Stimulated activated CD4-positive, alpha-beta T cell treated with anti-CD3 and anti-CD28 coated beads, Interleukin-12 subunit alpha, Interleukin-12 subunit beta, amount 100 ng/mL, for 4 hours (primary cell): ENCODE data around the gene ESPN.
A peak's percentile ranks its signal among the peaks of the same experiment; 100 is the strongest.
"Not testable (repeated sequence)": the region's sequence is repeated elsewhere in the genome, so short reads cannot be mapped to it uniquely, and the experiment has no call there.

Source experiments
- DNase-seq: peaks from one replicate; pipeline ENCODE4 v3.0.0-alpha.2; 2020

ESPN gene

DNA sequence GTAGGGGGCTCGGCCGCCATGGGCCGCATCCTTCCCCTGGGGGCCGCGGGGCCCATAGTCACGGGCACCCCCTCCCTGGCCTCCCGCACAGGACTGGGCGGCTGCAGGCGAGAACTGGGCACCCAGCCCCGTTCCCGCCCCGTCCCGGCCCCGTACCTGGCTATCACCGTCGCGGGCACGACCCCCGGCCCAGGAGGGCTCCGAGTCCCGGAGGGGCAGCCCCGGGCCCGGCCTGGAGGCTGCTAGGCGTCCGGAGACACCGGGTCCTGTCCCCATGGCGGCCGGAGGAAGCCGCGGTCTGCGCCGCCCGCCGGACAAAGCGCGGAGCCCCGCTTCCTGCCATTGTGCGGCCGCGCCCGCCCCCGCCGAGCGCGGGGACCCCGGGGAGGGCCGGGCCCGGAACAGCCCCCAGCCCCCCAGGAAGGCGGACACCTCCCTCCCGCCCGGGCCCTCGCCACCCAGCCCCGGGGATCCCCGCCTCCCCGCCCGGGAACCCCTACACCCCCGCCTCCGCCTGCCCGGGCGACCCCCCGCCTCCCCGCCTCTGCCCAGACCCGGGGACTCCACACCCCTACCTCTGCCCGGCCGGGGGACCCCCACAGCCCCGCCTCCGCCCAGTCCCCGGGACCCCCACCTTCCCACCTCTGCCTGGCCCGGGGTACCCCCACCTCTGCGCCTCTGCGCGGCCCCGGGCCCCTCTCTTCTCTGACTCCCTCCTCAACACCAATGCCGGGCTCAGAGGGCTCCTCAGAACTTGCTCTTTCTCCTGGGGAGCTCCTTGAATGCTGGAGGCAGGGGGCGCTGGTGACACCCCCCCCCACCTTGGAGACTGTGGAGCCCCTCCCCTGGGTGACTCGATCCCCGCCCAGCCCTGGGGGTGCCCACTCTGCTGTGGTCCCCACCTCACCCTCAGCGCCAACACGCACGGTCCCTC lies 60.9 kb downstream of the ESPN start:
- DNase-seq: no peak

DNA sequence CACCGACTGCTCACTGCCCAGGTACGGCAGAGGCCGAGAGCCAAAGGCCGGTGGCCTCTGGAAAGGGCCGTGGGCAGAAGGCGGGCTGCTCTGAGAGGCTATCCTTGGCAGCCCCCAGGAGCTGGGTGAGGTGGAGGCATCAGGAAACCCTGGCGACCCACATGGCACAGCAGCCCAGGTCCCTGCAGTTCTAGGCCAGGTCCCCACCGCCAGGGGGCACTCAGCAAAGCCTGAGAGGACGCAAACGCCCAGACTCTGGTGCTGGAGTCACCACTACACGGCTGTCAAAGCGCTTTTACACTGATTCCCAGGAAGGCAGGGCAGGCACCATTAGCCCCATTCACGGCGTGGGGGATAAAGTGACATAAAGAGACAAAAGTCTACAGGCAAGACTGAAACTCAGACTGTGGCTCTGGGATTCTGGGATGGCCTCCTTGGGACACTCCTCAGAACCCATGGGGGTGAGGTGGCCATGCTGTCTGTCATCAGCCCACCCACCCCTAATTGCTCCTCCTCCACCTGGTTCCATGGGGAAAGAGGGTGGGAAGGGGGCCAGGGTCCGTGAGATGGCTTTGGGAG lies 61.9 kb downstream of the ESPN start:
- DNase-seq: peak; percentile 88

DNA sequence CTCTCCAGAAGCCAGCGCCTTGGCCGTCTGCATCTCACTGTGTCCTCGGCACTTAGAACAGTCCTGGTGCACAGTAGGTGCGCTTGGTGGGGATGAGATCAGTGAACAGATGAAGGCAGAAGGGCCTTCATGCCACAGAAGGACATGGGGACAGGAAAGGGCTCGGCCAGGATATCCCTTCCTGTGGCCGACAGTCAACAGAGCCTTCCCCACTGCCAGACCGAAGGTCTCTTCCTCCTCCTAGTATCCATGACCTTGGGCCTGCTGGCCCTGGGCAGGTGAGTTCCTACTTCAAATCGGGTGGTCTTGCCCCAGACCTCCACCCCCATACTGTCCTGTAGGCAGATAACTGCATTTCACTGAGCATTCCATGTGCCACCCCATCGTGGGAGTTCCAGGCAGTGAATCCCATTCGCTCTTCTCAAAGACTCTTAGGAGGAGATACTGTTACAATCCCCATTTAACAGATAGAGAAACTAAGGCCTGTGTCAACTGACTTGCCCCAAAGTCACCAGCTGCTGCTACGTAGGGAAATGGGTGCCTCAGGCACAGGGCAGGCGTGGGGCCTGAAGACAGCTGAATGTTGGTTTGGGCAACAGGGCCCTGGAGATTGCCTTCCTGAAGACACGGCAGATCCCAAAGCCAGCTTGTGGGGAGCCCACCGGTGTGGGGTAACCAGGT lies 63.4 kb downstream of the ESPN start:
- no peak for DNase-seq

DNA sequence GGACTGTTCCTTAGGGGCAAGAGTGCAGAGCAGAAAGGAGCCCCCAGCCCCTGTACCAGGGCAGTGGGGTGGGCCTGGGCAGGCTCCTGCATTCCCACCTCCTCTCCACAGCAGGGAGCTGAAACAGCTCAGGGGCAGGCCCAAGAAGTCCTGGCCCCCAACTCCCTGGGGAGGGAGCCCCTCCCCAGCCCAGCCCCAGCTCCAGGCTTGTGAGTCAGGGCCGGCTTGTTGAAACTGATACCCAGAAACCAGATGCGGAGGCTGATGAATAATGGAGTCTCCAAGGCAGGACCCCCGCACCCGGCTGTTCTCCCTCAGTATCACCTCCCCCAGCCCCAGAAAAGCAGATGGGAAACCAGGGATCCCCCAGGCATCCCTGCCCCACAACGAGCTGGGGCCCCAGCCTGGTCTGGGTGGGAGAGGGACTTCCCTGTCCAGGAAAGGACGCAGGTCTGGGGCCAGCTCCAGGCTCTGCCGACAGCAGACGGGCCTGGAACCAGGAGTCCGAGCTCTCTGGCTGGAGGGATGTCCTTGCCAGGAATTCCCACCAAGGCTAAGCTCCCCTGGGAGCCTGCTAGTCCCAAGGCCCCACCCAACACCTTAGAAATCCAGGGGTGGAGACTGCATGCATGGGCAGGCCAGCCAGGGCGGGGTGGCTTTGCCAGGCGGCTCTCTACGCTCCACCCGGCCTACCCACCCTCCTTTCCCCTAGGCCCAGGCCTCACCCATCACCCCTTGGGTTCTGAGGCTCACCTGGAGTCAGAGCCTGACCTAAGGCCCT lies 64.2 kb downstream of the ESPN start:
- DNase-seq: no peak

DNA sequence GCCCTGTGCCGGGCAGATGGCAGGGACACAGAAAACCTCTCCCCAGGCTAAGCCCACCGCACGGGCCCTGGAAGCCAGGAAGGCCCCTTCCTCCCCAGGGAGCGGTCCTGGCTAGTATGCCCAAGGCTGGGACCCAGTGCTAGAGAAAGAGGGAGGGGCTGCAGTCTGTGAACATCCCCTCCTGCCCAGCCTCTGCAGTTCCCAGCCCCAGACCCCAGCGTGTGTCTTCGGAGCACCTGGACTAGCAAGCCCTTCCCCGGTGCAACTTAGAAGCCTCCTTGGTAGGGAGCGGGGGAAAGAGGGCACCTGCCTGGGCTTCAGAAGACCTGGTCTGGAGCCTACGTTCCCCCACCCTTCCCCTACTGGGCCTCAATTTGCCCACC lies 64.8 kb downstream of the ESPN start:
- DNase-seq: no peak

DNA sequence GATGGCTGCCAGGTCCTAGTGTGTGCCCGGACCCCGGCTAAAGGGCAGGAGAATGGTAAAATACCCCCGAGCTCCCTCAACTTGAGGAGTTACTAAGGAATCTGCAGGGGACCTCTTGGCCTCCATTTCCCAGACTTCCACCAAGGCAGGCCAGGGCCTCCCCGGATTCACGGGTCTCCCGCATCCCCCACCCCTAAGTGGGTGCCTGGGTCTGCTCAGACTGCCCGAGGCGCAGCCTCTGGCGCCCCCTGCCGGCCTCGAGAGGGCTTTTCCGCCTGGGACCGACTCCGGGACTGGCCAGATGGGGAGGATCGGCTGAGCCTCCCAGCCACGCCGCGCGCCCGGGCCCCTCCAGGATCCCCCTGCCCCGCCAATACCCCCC lies 65.2 kb downstream of the ESPN start:
- peak; percentile 76 for DNase-seq

DNA sequence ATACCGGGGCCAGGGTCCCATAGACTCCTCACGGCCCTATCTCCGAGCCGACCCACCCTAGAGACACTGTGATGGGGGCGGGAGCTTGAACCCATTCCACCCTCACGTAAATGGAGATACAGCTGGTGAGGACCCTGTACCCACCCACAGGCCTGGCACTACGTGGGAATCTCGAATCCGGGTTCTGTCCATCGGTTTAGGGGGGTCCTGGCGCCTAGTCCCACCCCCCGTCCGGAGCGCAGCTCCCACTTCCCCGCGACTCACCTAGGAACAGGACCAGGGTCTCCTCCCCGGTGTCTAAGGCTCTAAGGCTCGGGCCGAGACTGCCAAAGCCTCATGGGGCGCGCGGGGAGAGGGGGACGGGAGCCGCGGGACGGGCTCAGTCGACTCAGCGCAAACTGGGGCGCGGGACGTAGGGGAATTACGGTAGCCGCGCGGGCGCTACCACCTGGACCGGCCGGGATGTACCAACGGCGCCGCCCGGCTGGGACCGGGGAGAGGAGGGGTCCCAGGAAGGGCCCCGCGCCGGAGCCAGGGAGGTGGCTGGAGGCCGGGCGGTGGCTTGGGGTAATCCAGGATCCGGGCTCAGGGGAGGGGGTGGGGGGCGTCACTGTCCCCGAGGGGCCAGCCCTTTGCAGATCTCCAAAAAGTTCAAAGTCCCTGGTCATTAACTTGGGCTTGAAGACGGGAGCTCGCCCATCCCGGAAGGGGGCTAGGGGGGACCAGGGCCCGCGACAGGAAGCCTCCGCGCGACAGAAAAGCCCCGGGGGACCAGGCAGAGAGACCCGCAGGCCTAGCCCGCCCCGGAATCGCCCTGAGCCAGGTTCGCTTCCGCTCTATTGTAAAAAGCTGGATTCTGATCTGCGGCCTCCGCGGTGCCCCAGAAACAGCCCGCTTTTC lies 65.9 kb downstream of the ESPN start:
- peak; percentile 56 for DNase-seq

DNA sequence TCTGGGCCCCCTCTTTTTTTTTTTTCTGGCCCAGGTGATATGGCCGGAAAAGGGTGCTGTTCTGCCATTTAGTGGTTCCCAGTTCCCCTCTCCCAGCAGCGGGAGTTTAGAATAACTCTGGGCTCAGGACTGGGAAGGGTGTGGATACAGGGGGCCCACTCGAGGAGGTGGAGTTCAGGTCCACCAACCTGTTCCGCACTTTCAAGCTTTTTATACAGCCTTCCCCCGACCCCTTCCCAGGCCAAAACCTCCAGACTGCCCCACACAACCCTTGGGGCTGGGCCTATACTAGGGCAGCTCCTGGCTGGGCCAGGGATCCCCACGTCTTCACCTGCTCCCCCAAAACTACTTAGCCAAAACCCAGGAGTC lies 66.5 kb downstream of the ESPN start:
- DNase-seq: no peak

DNA sequence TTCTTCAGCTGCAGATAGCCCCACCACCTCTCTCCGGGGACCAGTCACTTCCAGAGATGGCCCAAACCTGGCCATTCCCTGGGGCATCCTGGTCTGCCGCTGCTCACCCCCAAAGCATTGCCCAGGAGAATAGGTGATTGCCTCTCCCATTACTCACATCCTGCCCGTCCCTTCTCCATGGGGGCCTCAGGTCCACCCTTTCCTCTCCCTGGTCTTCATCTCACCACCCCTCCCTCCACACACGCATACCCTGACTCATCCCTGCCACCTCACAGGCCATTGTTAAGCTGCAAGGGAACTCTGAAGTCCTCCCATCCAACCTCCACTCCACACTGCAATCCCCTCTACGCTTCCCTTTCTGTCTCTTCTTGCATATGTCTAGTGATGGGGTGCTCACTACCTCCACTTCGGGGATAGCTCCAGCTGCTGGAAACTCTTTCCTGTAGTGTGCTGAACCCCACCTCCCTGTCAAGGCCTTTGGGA lies 66.9 kb downstream of the ESPN start, which contains the start of gene PLEKHG5:
Gene PLEKHG5, minus strand, starts transcription at position 188 of the 483 bp plus-strand sequence. CDS start 14,096 bp downstream, outside the sequence.
- DNase-seq: no peak

DNA sequence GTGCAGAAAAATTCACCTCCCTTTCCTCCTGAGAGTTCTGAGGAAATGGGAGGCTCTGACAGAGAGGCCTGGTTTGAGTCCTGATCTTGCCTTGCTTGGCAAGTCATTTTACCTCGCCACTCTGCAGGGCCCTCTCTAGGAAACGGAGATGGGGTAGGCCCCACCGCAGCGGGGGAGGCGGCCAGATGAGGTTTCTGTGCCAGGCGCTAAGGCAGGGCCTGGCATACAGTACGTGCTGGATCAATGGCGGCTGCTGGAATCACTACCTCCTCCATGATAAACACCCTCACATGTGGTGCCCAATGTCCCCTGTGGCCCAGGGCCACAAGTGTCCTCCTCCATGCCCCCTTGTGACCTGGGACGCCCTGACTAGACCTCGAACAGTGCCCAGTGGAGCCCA lies 67.4 kb downstream of the ESPN start:
- no peak for DNase-seq

DNA sequence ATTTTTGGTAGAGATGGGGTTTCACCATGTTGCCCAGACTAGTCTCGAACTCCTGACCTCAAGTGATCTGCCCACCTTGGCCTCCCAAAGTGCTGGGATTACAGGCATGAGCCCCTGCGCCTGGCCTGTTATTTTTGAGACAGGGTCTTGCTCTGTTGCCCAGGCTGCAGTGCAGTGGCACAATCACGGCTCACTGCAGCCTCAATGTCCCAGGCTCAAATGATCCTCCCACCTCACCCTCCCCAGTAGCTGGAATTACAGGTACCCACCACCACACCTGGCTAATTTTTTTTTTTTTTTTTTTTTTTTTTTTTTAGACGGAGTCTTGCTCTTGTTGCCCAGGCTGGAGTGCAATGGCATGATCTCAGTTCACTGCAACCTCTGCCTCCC lies 69.3 kb downstream of the ESPN start:
- not testable (repeated sequence) for DNase-seq

DNA sequence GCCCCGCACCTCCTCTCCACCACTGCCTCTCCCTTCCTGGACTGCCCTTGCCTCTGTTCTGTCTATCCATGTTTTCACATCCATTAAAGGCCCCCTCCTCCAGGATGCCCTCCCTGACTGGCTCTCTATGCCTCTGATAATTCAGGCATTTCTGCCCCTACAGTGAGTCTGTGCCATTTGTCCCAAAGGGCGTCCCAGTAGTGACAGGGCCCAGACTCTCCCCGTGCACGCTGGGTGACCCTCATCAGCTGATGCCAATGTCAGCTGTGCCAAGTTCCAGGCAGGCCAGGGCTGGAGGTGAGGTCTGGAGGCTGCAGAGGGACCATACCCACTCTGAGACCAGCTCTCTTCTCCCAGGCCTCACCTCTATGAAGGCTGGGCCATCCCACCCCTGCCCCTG lies 70.1 kb downstream of the ESPN start:
- no peak for DNase-seq

DNA sequence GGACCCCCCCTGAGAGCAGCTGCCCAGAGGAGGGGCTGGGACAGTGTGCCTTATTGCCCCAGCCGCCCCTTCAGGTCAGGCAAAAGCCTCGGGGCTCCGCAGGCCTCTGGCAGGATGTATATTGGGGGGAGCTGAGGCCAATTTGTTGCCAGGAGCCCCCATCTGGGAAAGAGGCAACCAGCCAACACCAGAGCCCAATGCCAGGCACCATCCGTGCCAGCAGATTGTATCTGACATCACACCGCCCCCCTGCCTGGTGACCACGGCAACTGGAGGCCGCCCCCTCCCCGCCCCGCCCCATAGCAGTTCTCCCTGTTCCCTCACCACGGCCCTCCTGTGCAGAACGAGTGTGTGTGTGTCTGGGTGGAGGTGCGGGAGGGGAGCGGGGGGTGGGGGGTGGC lies 70.5 kb downstream of the ESPN start:
- no peak for DNase-seq

DNA sequence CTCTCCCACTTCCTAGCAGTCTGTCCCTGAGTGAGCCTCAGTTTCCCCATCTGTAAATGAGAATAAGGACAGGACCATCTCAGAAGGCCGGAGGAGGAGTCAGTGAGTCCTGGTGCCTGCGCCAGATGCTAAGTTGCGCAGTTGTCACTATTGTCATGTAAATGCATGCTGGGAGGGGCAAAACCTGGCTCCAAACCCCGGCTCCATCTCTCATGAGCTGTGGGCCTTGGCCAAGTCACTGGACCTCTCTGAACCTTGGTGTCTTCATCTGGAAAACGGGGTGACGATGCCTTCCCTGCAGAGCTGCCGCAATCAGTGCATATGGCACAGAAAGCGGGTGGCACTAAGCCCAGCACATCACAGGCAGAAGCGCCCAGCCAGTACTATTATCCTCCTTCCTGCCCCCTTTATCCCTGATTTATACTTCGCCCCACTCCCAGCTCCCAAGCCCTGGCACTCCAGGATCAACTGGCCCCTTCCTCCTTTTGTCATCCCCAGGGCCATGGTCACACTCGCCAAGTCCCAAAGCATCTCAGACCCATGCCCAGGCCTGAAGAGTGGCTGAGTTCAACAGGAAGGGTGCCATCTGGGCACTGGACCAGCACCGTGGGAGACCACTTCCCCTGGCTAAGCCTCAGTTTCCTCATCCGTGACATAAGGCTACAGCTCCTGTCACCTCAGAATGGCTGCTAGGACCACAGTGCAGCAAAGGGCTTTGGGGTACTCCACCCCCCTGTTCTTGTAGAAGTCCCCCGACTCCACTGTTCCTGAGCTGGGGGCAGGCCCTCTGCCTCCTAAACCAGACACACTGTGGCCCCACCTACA lies 71.2 kb downstream of the ESPN start:
- no peak for DNase-seq

DNA sequence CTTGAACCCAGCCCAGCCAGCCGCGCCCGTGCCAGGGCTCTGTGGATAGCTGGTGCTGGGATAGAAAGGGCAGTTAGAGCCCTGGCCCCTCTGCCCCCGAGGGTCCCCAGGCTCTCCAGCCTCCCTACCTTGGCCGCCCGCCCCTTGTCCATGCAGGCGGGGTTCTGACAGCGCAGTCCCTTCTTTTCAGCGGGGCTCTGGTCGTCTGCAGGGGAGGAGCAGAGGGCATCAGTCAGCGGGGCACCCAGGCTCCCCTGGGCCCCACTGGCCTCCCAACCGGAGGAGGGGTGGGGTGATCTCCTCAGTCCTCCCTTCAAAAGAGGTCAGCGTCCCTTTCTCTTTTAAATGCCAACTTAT lies 71.8 kb downstream of the ESPN start:
- no peak for DNase-seq

DNA sequence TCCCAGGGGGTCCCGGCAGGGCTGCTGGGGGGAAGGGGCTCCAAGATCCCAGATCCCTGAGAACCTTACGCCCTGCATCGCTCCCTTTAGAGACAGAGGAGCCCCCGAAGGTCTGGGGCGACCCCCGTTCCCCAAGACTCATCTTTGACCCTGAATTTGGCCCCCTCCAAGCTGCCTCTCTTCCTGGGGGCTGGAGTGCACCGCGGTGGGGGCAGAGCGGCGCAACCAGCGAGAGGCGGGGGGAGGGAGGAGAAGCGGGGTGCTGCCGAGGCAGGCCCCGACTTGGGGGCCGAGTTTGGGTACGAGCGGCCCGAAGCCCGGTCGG lies 72.3 kb downstream of the ESPN start:
- DNase-seq: no peak

DNA sequence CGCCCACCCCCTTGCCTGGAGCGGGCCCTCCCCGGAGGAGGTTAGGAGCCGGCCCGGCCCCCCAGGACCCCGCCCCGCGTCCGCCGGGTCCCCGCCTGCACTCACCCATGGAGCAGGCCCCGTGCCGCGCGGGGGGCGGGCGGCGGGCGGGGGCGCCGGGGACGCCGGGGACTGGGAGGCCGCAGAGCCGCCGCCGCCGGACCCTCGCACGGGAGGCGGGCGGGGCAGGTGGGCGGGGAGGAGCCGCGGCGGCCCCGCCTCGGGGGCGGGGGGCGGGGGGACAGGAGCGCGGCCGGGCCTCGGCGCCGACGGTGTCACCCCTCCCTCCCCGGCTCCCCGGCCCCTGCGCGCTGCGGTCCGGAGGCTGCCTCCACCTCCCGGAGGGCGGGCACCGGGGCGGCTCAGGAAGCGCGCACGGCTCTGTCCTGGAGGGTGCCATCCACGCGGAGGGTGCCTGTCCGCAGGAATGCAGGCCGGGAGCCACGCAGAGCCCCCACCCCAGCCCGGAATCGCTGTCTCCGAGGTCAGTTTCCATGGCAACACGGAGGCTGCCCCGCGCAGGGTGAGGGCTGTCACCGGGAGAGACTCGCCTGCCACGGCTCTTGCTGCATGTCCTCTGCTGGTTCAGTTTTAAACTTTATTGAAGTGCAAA lies 72.8 kb downstream of the ESPN start:
- DNase-seq: peak; percentile 53

DNA sequence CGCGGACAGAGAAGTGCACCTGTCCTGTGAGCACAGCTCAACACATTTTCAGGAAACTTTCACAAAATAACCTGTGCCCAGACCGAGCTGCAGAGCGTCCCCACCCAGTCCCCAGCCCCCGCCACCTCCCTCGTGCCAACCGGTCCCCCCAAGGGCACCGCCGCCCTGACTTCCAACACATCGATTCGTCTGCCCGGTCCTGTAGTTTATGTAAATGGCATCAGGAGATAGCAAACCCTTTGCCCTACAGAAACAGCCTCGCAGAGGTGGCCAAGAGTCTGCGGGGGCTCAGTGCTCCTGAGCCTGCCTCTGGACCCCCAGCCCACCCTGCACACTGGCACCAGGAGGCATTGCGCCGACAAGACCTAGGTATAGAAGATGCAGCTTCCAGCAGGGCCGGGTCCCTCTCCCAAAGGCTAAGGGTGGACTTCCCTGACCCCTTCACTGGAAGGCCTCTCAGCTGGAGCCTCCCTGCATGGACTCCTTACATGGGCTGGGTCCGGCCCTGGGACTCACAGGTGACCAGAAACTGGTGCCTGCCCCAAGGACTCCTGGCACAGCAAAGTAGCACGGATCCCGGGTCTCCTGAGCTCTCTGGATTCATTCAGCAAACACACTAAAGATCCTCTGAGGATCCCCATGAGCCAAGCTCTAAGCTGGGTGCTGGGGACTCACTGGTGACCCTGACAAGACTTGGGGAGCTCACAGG lies 73.4 kb downstream of the ESPN start:
- DNase-seq: no peak

DNA sequence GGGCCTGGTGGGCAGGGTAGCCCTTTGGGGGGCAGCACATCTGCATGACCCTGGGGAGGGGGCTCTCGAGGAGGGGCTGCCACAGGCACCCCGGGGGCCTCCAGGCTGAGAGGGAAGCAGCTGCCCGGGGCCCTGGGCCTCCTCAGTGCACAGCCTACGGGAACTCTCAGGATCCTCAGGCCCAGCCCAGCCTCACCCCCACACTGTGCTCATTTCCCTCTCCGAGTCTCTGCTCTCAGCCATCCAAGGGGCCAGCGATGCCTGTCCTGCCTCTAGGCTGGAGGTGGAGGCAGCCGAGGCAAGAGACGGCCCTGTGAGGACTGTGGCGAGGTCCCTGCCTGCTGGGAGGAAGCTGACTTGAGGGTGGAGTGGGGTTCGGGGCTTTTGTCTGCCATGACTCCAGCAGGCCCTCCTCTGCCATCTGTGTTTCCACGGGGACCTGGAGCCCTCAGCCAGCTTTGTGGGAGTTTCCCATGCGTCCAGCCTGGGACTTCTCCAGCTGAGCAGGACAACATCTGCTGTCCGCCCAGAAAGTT lies 74.1 kb downstream of the ESPN start:
- DNase-seq: no peak

DNA sequence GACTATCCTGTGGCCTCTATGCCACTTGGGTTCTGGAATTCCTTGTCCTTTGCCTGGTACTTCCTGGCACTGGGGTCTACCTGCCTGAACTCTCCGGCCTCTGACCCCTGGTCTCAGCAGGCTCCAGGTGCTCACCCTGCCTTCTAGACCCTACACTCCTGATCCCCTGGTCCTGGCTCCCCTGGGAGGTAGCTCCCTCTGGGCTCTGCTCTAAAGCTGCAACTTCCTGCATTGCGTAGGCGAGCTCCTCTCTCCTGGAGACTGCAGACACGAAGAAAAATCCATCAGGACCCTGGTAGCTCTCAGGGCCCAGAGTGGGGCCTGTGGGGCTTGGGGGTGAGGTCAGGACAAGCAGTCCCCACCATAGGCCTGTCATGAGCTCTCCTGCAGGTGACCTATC lies 74.7 kb downstream of the ESPN start:
- DNase-seq: no peak
